ENCODE results near the gene MACF1. TPM values are rescaled to one million over a fixed set of nuclear protein-coding genes. Genes with fewer than 3 reads are reported as not detected.
A peak's percentile ranks its signal among the peaks of the same experiment; 100 is the strongest.

Gene MACF1
- polyA plus RNA-seq, 1 of the 3 experiments (the other 2 are of a cell fraction), result 37.6 TPM

DNA sequence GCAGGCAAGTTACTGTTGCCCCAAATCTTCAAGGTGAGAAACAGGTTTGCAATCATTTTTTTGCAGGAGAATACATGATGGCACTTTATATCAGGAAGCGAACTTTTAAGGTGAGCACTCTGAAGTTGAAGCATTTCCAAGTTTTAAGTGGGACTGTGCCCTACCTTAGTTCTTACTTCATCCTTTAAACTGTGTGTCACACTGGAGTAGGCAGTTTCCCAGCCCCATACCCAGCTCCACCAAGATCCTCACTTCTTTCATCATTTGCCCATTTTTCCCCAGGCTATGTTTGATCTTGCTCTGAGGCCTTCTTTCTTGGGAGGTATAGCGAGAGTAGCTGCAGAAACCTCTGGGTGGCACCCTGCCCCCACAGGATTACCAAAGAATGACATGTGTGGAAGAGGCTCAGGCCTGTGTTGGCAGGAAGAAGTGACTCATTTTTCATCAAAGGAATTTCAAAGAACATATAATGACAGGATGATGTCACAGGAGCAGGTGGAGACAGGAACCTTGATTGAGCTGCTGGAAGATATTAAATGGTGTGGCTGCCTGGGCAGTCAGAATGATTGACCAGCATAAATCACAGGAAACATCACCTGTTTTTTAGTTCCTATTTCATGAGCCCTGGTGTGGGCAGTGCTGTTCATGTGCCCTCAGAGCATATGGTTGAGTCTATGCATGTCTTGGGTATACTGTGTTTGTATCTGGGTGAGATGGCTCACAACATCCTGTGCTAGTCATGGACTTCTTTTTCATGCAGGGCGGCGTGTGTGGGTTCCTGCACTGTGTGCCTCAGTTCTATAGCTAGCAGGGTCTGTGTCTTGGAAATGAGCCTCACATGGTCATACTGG is 20.8 kb upstream of the MACF1 start:
- POLR2A ChIA-PET, result no interaction called here

More for the DNA sequence above, 20.8 kb upstream of the MACF1 start:
- Histone ChIP-seq H3K27me3 (ENCODE audit: insufficient read depth) (no peaks in the 10 kb centered on the region), H3K4me1 (ENCODE audit: control insufficient read depth in 1 of 2, insufficient read depth in 2 of 2, low read depth in 1 of 2, low read length in 1 of 2) (peaks cover 14 to 52% of the 10 kb centered on the region in 2 experiments; a peak in 3 of 4 replicates), H3K9me3 (no peaks in the 10 kb centered on the region), H2AFZ (ENCODE audit: low read depth) (no peak overlapping the region), H3K4me2 (peak overlapping the region; percentile 23; the same call in 1 of the 2 replicates), H3K9me2 (no peaks in the 10 kb centered on the region), H3K79me2 (ENCODE audit: insufficient read depth) (peaks cover 91% of the 10 kb centered on the region), H3K27ac (ENCODE audit: low read depth in 2 of 2, low read length in 1 of 2) (peak overlapping the region; percentile 19 to 93; a peak in 3 of 4 replicates), H3F3A (replicated peaks; ENCODE audit: insufficient read depth) (peaks cover 54% of the 10 kb centered on the region), H4K20me1 (ENCODE audit: insufficient read depth) (peaks cover 7% of the 10 kb centered on the region; the same call in 1 of the 2 replicates), H3K4me3 (ENCODE audit: low read depth in 2 of 2, low read length in 1 of 2) (no peak overlapping the region), H3K9ac (no peak overlapping the region), H3K36me3 (replicated peaks in 1 of 2; ENCODE audit: control insufficient read depth in 1 of 2, insufficient read depth in 2 of 2, low read length in 1 of 2) (no peaks in the 10 kb centered on the region)
- CTCF ChIA-PET, result interaction anchor here (0.6 to 9.1 kb wide), 15 partner anchors 9 to 231 kb away, joined by 3 to 53 read pairs (median 3); partner anchors contain the start of gene MACF1
- DNase-seq, result no peak
- 72% methylated on average over 4 of the region's 4 CpGs for WGBS (ENCODE audit: low lambda C conversion rate)
- TF ChIP-seq TCF12 (IDR thresholded peaks at IDR 0.05), result peak; percentile 91
- TF ChIP-seq, protein P1, sequence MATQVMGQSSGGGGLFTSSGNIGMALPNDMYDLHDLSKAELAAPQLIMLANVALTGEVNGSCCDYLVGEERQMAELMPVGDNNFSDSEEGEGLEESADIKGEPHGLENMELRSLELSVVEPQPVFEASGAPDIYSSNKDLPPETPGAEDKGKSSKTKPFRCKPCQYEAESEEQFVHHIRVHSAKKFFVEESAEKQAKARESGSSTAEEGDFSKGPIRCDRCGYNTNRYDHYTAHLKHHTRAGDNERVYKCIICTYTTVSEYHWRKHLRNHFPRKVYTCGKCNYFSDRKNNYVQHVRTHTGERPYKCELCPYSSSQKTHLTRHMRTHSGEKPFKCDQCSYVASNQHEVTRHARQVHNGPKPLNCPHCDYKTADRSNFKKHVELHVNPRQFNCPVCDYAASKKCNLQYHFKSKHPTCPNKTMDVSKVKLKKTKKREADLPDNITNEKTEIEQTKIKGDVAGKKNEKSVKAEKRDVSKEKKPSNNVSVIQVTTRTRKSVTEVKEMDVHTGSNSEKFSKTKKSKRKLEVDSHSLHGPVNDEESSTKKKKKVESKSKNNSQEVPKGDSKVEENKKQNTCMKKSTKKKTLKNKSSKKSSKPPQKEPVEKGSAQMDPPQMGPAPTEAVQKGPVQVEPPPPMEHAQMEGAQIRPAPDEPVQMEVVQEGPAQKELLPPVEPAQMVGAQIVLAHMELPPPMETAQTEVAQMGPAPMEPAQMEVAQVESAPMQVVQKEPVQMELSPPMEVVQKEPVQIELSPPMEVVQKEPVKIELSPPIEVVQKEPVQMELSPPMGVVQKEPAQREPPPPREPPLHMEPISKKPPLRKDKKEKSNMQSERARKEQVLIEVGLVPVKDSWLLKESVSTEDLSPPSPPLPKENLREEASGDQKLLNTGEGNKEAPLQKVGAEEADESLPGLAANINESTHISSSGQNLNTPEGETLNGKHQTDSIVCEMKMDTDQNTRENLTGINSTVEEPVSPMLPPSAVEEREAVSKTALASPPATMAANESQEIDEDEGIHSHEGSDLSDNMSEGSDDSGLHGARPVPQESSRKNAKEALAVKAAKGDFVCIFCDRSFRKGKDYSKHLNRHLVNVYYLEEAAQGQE (IDR thresholded peaks at IDR 0.05; ENCODE audit: low read depth, low read length), result no peak
- TF ChIP-seq, protein P2, sequence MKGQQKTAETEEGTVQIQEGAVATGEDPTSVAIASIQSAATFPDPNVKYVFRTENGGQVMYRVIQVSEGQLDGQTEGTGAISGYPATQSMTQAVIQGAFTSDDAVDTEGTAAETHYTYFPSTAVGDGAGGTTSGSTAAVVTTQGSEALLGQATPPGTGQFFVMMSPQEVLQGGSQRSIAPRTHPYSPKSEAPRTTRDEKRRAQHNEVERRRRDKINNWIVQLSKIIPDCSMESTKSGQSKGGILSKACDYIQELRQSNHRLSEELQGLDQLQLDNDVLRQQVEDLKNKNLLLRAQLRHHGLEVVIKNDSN (IDR thresholded peaks at IDR 0.05; ENCODE audit: borderline replicate concordance, low read depth), result no peak
- TF ChIP-seq, protein P3, sequence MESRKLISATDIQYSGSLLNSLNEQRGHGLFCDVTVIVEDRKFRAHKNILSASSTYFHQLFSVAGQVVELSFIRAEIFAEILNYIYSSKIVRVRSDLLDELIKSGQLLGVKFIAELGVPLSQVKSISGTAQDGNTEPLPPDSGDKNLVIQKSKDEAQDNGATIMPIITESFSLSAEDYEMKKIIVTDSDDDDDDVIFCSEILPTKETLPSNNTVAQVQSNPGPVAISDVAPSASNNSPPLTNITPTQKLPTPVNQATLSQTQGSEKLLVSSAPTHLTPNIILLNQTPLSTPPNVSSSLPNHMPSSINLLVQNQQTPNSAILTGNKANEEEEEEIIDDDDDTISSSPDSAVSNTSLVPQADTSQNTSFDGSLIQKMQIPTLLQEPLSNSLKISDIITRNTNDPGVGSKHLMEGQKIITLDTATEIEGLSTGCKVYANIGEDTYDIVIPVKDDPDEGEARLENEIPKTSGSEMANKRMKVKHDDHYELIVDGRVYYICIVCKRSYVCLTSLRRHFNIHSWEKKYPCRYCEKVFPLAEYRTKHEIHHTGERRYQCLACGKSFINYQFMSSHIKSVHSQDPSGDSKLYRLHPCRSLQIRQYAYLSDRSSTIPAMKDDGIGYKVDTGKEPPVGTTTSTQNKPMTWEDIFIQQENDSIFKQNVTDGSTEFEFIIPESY (IDR thresholded peaks at IDR 0.05; ENCODE audit: borderline replicate concordance, low read depth), result peak; percentile 54; the same call in 1 of the 2 replicates
- no peak for TF ChIP-seq FOXJ3 (CRISPR knock-in tag; IDR thresholded peaks at IDR 0.05)
- 0 out of 2 replicates have a peak, but pooled peaks have one; percentile 46 for TF ChIP-seq SIN3A (IDR thresholded peaks at IDR 0.05; ENCODE audit: borderline replicate concordance, low read depth, low read length)
- TF ChIP-seq, protein P4, sequence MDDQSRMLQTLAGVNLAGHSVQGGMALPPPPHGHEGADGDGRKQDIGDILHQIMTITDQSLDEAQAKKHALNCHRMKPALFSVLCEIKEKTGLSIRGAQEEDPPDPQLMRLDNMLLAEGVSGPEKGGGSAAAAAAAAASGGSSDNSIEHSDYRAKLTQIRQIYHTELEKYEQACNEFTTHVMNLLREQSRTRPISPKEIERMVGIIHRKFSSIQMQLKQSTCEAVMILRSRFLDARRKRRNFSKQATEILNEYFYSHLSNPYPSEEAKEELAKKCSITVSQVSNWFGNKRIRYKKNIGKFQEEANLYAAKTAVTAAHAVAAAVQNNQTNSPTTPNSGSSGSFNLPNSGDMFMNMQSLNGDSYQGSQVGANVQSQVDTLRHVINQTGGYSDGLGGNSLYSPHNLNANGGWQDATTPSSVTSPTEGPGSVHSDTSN (IDR thresholded peaks at IDR 0.05), result peak; percentile 94
- no peak for TF ChIP-seq NRF1 (IDR thresholded peaks at IDR 0.05; ENCODE audit: low read depth, low read length)
- TF ChIP-seq, protein P5, sequence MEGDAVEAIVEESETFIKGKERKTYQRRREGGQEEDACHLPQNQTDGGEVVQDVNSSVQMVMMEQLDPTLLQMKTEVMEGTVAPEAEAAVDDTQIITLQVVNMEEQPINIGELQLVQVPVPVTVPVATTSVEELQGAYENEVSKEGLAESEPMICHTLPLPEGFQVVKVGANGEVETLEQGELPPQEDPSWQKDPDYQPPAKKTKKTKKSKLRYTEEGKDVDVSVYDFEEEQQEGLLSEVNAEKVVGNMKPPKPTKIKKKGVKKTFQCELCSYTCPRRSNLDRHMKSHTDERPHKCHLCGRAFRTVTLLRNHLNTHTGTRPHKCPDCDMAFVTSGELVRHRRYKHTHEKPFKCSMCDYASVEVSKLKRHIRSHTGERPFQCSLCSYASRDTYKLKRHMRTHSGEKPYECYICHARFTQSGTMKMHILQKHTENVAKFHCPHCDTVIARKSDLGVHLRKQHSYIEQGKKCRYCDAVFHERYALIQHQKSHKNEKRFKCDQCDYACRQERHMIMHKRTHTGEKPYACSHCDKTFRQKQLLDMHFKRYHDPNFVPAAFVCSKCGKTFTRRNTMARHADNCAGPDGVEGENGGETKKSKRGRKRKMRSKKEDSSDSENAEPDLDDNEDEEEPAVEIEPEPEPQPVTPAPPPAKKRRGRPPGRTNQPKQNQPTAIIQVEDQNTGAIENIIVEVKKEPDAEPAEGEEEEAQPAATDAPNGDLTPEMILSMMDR (IDR thresholded peaks at IDR 0.05), result peak; percentile 60
- TF ChIP-seq JUND (IDR thresholded peaks at IDR 0.05), result peak; percentile 89
- TF ChIP-seq, protein P6, sequence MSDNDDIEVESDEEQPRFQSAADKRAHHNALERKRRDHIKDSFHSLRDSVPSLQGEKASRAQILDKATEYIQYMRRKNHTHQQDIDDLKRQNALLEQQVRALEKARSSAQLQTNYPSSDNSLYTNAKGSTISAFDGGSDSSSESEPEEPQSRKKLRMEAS (IDR thresholded peaks at IDR 0.05; ENCODE audit: low read depth), result peak; percentile 44; the same call in 1 of the 2 replicates
- peak; percentile 27; the same call in 1 of the 2 replicates for TF ChIP-seq MEF2A (IDR thresholded peaks at IDR 0.05; ENCODE audit: borderline replicate concordance, low read depth)
- TF ChIP-seq TEAD4 (IDR thresholded peaks at IDR 0.05; ENCODE audit: borderline replicate concordance, insufficient read depth), result peak; percentile 78
- TF ChIP-seq RAD21 (IDR thresholded peaks at IDR 0.05; ENCODE audit: low read length), result peak; percentile 34
- peak; percentile 91 for TF ChIP-seq FOSL2 (IDR thresholded peaks at IDR 0.05; ENCODE audit: borderline replicate concordance, low read depth)
- 0 out of 2 replicates have a peak, but pooled peaks have one; percentile 33 for TF ChIP-seq FOXM1 (IDR thresholded peaks at IDR 0.05; ENCODE audit: low read depth)
- peak; percentile 60; the same call in 1 of the 2 replicates for TF ChIP-seq RXRA (IDR thresholded peaks at IDR 0.05; ENCODE audit: borderline replicate concordance, low read depth)
- peak; percentile 34 to 78; a peak in 2 of 4 replicates for TF ChIP-seq EP300 (IDR thresholded peaks at IDR 0.05; ENCODE audit: borderline replicate concordance in 1 of 2, low read depth in 1 of 2, low read length in 1 of 2)
- TF ChIP-seq POLR2AphosphoS5 (IDR thresholded peaks at IDR 0.05; ENCODE audit: low read depth, low read length), result peak; percentile 59; the same call in 1 of the 2 replicates
- peak; percentile 54; the same call in 1 of the 2 replicates for TF ChIP-seq NFIC (IDR thresholded peaks at IDR 0.05; ENCODE audit: borderline replicate concordance)

All from SK-N-SH (cell line).